GM23338 (cell line): ENCODE measurements around the gene NRP1. TPM values are rescaled to one million over a fixed set of nuclear protein-coding genes. Genes with fewer than 3 reads are reported as not detected.

ENCODE experiments used
- ATAC-seq: fragments of 200-7000 bp; cut with Tn5 transposase; 3 replicates; pipeline ENCODE4 v1.9.1; 2020
- DNase-seq: peaks from one replicate; pipeline ENCODE4 v3.0.0-alpha.2; 2015; ENCODE audit warnings: low spot score
- H2AFZ ChIP-seq: fragments of 200-600 bp; sonication (generic); 2 replicates; pipeline ENCODE4 v1.8.0; 2016; ENCODE audit warnings: antibody characterized with exemption, mild to moderate bottlenecking, moderate library complexity
- H3F3A ChIP-seq: fragments of 200-600 bp; sonication (generic); replicated peaks from 2 replicates; pipeline ENCODE4 v1.8.0; 2017; ENCODE audit warnings: antibody characterized with exemption, mixed run types, low read depth
- H3K27ac ChIP-seq: fragments of 200-600 bp; sonication (generic); 2 replicates; pipeline ENCODE4 v1.6.1; 2016; ENCODE audit warnings: low read depth
- H3K27me3 ChIP-seq: fragments of 200-600 bp; sonication (generic); 2 replicates; pipeline ENCODE4 v1.8.0; 2016; ENCODE audit warnings: mild to moderate bottlenecking, mixed run types, moderate library complexity; ENCODE audit not compliant: insufficient read depth
- H3K36me3 ChIP-seq: fragments of 200-600 bp; sonication (generic); 2 replicates; pipeline ENCODE4 v1.8.0; 2016; ENCODE audit warnings: mild to moderate bottlenecking; ENCODE audit not compliant: insufficient read depth
- H3K4me1 ChIP-seq: fragments of 200-600 bp; sonication (generic); 2 replicates; pipeline ENCODE4 v1.8.0; 2016; ENCODE audit warnings: mild to moderate bottlenecking, moderate library complexity; ENCODE audit not compliant: insufficient read depth
- H3K4me2 ChIP-seq: fragments of 200-600 bp; sonication (generic); 2 replicates; pipeline ENCODE4 v1.7.1; 2017; ENCODE audit warnings: mixed run types
- H3K4me3 ChIP-seq: fragments of 200-600 bp; sonication (generic); 2 replicates; pipeline ENCODE4 v1.6.1; 2016; ENCODE audit warnings: mixed run types
- H3K79me2 ChIP-seq: fragments of 200-600 bp; sonication (generic); replicated peaks from 2 replicates; pipeline ENCODE4 v1.8.0; 2017; ENCODE audit warnings: mild to moderate bottlenecking; ENCODE audit not compliant: insufficient read depth
- H3K9me2 ChIP-seq: fragments of 200-600 bp; sonication (generic); 2 replicates; pipeline ENCODE4 v1.8.0; 2017; ENCODE audit not compliant: insufficient read depth
- H4K20me1 ChIP-seq: fragments of 200-600 bp; sonication (generic); replicated peaks from 2 replicates; pipeline ENCODE4 v1.8.0; 2017; ENCODE audit warnings: mild to moderate bottlenecking; ENCODE audit not compliant: insufficient read depth
- H3K27ac Mint-ChIP-seq: 2 replicates; pipeline ENCODE4 v1.8.0; 2020; ENCODE audit warnings: inconsistent platforms, mild to moderate bottlenecking, moderate library complexity, mixed read lengths
- H3K27me3 Mint-ChIP-seq: 3 replicates; pipeline ENCODE4 v1.8.0; 2022; ENCODE audit warnings: low read depth, mild to moderate bottlenecking, moderate library complexity, mixed read lengths, inconsistent platforms; ENCODE audit not compliant: insufficient read depth, poor library complexity
- H3K36me3 Mint-ChIP-seq: 3 replicates; pipeline ENCODE4 v1.8.0; 2021; ENCODE audit warnings: low read depth, mild to moderate bottlenecking, inconsistent platforms, moderate library complexity, mixed read lengths
- H3K4me1 Mint-ChIP-seq: 3 replicates; pipeline ENCODE4 v1.8.0; 2020; ENCODE audit warnings: mild to moderate bottlenecking, inconsistent platforms, mixed read lengths
- H3K4me3 Mint-ChIP-seq: 3 replicates; pipeline ENCODE4 v1.8.0; 2021; ENCODE audit warnings: moderate library complexity, mild to moderate bottlenecking, inconsistent platforms, mixed read lengths
- H3K9me3 Mint-ChIP-seq: 3 replicates; pipeline ENCODE4 v1.8.0; 2020; ENCODE audit warnings: moderate library complexity, mild to moderate bottlenecking, inconsistent platforms, mixed read lengths
- CREB1 ChIP-seq: fragments of 250-450 bp; sonication (Bioruptor Pico); IDR thresholded peaks from 2 replicates; pipeline ENCODE4 v1.5.0; 2020; ENCODE audit warnings: low read depth, mild to moderate bottlenecking, moderate library complexity
- EZH2 ChIP-seq: fragments of 200-600 bp; sonication (generic); IDR thresholded peaks from one replicate; pipeline ENCODE4 v1.8.0; 2017; ENCODE audit warnings: antibody characterized with exemption, mild to moderate bottlenecking, low read depth; ENCODE audit not compliant: unreplicated experiment
- EZH2phosphoT487 ChIP-seq: fragments of 200-600 bp; sonication (generic); IDR thresholded peaks from one replicate; pipeline ENCODE4 v1.8.1; 2018; ENCODE audit warnings: antibody characterized with exemption; ENCODE audit not compliant: unreplicated experiment
- JUNB ChIP-seq: IDR thresholded peaks from one replicate; pipeline ENCODE4 v1.6.1; 2016; ENCODE audit warnings: antibody characterized with exemption; ENCODE audit not compliant: unreplicated experiment
- NANOG ChIP-seq: IDR thresholded peaks from 2 replicates; pipeline ENCODE4 v1.6.1; 2016; ENCODE audit warnings: antibody characterized with exemption, borderline replicate concordance
- POLR2AphosphoS5 ChIP-seq: IDR thresholded peaks from 2 replicates; pipeline ENCODE4 v1.6.1; 2016; ENCODE audit warnings: antibody characterized with exemption, low read depth
- STAT1 ChIP-seq: IDR thresholded peaks from one replicate; pipeline ENCODE4 v1.6.1; 2016; ENCODE audit warnings: antibody characterized with exemption; ENCODE audit not compliant: unreplicated experiment
- ZNF114 ChIP-seq: fragments of 250-450 bp; sonication (Bioruptor Pico); IDR thresholded peaks from 2 replicates; pipeline ENCODE4 v1.5.0; 2020; ENCODE audit warnings: mild to moderate bottlenecking, moderate library complexity
- ZNF331 ChIP-seq: fragments of 250-450 bp; sonication (Bioruptor Pico); IDR thresholded peaks from 2 replicates; pipeline ENCODE4 v1.5.0; 2020; ENCODE audit warnings: low read depth, mild to moderate bottlenecking, moderate library complexity
- polyA plus RNA-seq: library from polyadenylated mRNA; unstranded; fragments of >200 nt; fragmentation: Nextera tagmentation; extraction: Ambion mirVana; gene quantifications from 2 replicates; pipeline ENCODE4 v1.2.1, GENCODE V29; 2016
- total RNA-seq: library from RNA; depleted of rRNA; stranded (reverse); fragments of >200 nt; shearing (Covaris generic); gene quantifications from 2 replicates; pipeline ENCODE4 v1.2.3, GENCODE V29; 2014
- TF ChIP-seq, protein P1 (sequence below), 2 experiments: fragments of 200-600 bp in 1 of 2; sonication (generic) in 1 of 2; conservative IDR thresholded peaks; 2 replicates each; pipeline versions ENCODE4 v1.5.1 to v1.6.1; 2016 to 2017; ENCODE audit warnings: antibody characterized with exemption in 2 of 2, low read depth in 2 of 2, mild to moderate bottlenecking in 2 of 2, moderate library complexity in 1 of 2
- TF ChIP-seq, protein P2 (sequence below): fragments of 250-450 bp; sonication (Bioruptor Pico); IDR thresholded peaks from 2 replicates; pipeline ENCODE4 v1.5.0; 2020; ENCODE audit warnings: mild to moderate bottlenecking, moderate library complexity
- TF ChIP-seq, protein P3 (sequence below): IDR thresholded peaks from one replicate; pipeline ENCODE4 v1.6.1; 2018; ENCODE audit warnings: antibody characterized with exemption; ENCODE audit not compliant: unreplicated experiment
- TF ChIP-seq, protein P4 (sequence below): IDR thresholded peaks from 2 replicates; pipeline ENCODE4 v1.6.1; 2016; ENCODE audit warnings: antibody characterized with exemption

The NRP1 gene
- total and polyA plus RNA-seq, 2 experiments from 2014 or later = 2.9 to 3.5 TPM

DNA sequence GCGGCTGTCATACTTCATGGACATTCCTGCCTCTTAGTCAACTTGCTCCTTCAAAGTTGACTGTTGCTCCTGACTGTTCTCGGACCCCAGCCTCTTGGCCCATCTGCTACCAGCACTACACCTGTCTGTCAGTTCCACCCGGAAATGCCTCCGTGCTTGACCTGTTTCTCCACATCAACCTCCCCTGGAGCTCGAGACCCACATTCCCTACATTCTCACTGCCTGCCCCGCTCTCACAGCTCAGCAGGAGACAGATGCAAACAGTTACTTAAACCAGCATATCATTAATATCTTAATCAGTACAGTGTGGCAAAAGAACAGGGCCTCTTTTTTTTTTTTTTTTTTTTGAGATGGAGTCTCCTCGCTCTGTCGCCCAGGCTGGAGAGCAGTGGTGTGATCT is 174.3 kb downstream of the NRP1 start:
- Mint-ChIP-seq H3K4me3 (no peak overlapping the region), H3K9me3 (no peaks in the 10 kb centered on the region; the same call in 2 of the 3 replicates), H3K36me3 (no peaks in the 10 kb centered on the region), H3K27me3 (peaks cover 4% of the 10 kb centered on the region), H3K27ac (no peak overlapping the region), H3K4me1 (peaks cover 29% of the 10 kb centered on the region)
- no peaks in the 10 kb centered on the region for H3K79me2 ChIP-seq
- H4K20me1 ChIP-seq = no peaks in the 10 kb centered on the region
- no peak overlapping the region for H3K4me3 ChIP-seq
- H3K4me1 ChIP-seq = peaks cover 23% of the 10 kb centered on the region
- no peak for TF ChIP-seq STAT1
- TF ChIP-seq, protein P1, sequence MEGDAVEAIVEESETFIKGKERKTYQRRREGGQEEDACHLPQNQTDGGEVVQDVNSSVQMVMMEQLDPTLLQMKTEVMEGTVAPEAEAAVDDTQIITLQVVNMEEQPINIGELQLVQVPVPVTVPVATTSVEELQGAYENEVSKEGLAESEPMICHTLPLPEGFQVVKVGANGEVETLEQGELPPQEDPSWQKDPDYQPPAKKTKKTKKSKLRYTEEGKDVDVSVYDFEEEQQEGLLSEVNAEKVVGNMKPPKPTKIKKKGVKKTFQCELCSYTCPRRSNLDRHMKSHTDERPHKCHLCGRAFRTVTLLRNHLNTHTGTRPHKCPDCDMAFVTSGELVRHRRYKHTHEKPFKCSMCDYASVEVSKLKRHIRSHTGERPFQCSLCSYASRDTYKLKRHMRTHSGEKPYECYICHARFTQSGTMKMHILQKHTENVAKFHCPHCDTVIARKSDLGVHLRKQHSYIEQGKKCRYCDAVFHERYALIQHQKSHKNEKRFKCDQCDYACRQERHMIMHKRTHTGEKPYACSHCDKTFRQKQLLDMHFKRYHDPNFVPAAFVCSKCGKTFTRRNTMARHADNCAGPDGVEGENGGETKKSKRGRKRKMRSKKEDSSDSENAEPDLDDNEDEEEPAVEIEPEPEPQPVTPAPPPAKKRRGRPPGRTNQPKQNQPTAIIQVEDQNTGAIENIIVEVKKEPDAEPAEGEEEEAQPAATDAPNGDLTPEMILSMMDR (conservative IDR thresholded peaks at IDR 0.05; ENCODE audit: low read depth in 2 of 2) = no peak
- TF ChIP-seq EZH2phosphoT487 = no peak
- TF ChIP-seq JUNB = no peak
- TF ChIP-seq CREB1 = no peak
- TF ChIP-seq NANOG = no peak
- TF ChIP-seq, protein P2, sequence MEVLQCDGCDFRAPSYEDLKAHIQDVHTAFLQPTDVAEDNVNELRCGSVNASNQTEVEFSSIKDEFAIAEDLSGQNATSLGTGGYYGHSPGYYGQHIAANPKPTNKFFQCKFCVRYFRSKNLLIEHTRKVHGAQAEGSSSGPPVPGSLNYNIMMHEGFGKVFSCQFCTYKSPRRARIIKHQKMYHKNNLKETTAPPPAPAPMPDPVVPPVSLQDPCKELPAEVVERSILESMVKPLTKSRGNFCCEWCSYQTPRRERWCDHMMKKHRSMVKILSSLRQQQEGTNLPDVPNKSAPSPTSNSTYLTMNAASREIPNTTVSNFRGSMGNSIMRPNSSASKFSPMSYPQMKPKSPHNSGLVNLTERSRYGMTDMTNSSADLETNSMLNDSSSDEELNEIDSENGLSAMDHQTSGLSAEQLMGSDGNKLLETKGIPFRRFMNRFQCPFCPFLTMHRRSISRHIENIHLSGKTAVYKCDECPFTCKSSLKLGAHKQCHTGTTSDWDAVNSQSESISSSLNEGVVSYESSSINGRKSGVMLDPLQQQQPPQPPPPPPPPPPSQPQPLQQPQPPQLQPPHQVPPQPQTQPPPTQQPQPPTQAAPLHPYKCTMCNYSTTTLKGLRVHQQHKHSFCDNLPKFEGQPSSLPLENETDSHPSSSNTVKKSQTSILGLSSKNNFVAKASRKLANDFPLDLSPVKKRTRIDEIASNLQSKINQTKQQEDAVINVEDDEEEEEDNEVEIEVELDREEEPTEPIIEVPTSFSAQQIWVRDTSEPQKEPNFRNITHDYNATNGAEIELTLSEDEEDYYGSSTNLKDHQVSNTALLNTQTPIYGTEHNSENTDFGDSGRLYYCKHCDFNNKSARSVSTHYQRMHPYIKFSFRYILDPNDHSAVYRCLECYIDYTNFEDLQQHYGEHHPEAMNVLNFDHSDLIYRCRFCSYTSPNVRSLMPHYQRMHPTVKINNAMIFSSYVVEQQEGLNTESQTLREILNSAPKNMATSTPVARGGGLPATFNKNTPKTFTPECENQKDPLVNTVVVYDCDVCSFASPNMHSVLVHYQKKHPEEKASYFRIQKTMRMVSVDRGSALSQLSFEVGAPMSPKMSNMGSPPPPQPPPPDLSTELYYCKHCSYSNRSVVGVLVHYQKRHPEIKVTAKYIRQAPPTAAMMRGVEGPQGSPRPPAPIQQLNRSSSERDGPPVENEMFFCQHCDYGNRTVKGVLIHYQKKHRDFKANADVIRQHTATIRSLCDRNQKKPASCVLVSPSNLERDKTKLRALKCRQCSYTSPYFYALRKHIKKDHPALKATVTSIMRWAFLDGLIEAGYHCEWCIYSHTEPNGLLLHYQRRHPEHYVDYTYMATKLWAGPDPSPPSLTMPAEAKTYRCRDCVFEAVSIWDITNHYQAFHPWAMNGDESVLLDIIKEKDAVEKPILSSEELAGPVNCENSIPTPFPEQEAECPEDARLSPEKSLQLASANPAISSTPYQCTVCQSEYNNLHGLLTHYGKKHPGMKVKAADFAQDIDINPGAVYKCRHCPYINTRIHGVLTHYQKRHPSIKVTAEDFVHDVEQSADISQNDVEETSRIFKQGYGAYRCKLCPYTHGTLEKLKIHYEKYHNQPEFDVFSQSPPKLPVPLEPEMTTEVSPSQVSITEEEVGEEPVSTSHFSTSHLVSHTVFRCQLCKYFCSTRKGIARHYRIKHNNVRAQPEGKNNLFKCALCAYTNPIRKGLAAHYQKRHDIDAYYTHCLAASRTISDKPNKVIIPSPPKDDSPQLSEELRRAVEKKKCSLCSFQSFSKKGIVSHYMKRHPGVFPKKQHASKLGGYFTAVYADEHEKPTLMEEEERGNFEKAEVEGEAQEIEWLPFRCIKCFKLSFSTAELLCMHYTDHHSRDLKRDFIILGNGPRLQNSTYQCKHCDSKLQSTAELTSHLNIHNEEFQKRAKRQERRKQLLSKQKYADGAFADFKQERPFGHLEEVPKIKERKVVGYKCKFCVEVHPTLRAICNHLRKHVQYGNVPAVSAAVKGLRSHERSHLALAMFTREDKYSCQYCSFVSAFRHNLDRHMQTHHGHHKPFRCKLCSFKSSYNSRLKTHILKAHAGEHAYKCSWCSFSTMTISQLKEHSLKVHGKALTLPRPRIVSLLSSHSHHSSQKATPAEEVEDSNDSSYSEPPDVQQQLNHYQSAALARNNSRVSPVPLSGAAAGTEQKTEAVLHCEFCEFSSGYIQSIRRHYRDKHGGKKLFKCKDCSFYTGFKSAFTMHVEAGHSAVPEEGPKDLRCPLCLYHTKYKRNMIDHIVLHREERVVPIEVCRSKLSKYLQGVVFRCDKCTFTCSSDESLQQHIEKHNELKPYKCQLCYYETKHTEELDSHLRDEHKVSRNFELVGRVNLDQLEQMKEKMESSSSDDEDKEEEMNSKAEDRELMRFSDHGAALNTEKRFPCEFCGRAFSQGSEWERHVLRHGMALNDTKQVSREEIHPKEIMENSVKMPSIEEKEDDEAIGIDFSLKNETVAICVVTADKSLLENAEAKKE (CRISPR knock-in tag) = no peak
- TF ChIP-seq, protein P3, sequence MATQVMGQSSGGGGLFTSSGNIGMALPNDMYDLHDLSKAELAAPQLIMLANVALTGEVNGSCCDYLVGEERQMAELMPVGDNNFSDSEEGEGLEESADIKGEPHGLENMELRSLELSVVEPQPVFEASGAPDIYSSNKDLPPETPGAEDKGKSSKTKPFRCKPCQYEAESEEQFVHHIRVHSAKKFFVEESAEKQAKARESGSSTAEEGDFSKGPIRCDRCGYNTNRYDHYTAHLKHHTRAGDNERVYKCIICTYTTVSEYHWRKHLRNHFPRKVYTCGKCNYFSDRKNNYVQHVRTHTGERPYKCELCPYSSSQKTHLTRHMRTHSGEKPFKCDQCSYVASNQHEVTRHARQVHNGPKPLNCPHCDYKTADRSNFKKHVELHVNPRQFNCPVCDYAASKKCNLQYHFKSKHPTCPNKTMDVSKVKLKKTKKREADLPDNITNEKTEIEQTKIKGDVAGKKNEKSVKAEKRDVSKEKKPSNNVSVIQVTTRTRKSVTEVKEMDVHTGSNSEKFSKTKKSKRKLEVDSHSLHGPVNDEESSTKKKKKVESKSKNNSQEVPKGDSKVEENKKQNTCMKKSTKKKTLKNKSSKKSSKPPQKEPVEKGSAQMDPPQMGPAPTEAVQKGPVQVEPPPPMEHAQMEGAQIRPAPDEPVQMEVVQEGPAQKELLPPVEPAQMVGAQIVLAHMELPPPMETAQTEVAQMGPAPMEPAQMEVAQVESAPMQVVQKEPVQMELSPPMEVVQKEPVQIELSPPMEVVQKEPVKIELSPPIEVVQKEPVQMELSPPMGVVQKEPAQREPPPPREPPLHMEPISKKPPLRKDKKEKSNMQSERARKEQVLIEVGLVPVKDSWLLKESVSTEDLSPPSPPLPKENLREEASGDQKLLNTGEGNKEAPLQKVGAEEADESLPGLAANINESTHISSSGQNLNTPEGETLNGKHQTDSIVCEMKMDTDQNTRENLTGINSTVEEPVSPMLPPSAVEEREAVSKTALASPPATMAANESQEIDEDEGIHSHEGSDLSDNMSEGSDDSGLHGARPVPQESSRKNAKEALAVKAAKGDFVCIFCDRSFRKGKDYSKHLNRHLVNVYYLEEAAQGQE = no peak
- TF ChIP-seq POLR2AphosphoS5 = no peak
- no peak for TF ChIP-seq EZH2
- TF ChIP-seq, protein P4, sequence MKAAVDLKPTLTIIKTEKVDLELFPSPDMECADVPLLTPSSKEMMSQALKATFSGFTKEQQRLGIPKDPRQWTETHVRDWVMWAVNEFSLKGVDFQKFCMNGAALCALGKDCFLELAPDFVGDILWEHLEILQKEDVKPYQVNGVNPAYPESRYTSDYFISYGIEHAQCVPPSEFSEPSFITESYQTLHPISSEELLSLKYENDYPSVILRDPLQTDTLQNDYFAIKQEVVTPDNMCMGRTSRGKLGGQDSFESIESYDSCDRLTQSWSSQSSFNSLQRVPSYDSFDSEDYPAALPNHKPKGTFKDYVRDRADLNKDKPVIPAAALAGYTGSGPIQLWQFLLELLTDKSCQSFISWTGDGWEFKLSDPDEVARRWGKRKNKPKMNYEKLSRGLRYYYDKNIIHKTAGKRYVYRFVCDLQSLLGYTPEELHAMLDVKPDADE = no peak
- no peak for TF ChIP-seq ZNF114
- no peak for TF ChIP-seq ZNF331 (CRISPR knock-in tag)
- H2AFZ ChIP-seq = peak overlapping the region; percentile 28; the same call in 1 of the 2 replicates
- ATAC-seq = no peak; the same call in 2 of the 3 replicates
- no peak overlapping the region for H3K4me2 ChIP-seq
- no peaks in the 10 kb centered on the region for H3K36me3 ChIP-seq
- no peaks in the 10 kb centered on the region for H3K27me3 ChIP-seq
- H3F3A ChIP-seq = no peaks in the 10 kb centered on the region; the same call in 1 of the 2 replicates
- DNase-seq = peak; percentile 36
- no peak overlapping the region for H3K27ac ChIP-seq
- 0 out of 2 replicates have a peak, but pooled peaks cover 4% of the 10 kb centered on the region for H3K9me2 ChIP-seq
